Measurements from ENCODE around the gene ACTL8. TPM values are rescaled to one million over a fixed set of nuclear protein-coding genes. Genes with fewer than 3 reads are reported as not detected.

The ACTL8 gene
- total and polyA plus RNA-seq, 2 experiments from 2014 or later: 0.38 to 0.71 TPM

- H3K27ac ChIP-seq (ENCODE audit: low read depth): no peak overlapping the region
Measured at GRCh38 chr1:17875882-17876280, 120.7 kb downstream of the ACTL8 start.

More at GRCh38 chr1:17875882-17876280, 120.7 kb downstream of the ACTL8 start:
- H3K9me2 ChIP-seq (ENCODE audit: insufficient read depth): 0 out of 2 replicates have a peak, but pooled peaks cover 4% of the 10 kb centered on the region
- no peaks in the 10 kb centered on the region for H3K79me2 ChIP-seq (replicated peaks; ENCODE audit: insufficient read depth)
- no peak overlapping the region for H3K4me2 ChIP-seq
- H3K4me3 ChIP-seq: no peak overlapping the region
- ATAC-seq (no peak), DNase-seq (ENCODE audit: low spot score) (no peak)
- no peak overlapping the region for H2AFZ ChIP-seq
- no peak overlapping the region for H3K4me3 Mint-ChIP-seq
- no peaks in the 10 kb centered on the region; the same call in 2 of the 3 replicates for H3K36me3 Mint-ChIP-seq (ENCODE audit: low read depth)
- no peak for TF ChIP-seq EZH2phosphoT487 (IDR thresholded peaks at IDR 0.05; ENCODE audit: unreplicated experiment)
- no peak for TF ChIP-seq ZNF331 (CRISPR knock-in tag; IDR thresholded peaks at IDR 0.05; ENCODE audit: low read depth)
- TF ChIP-seq STAT1 (IDR thresholded peaks at IDR 0.05; ENCODE audit: unreplicated experiment): no peak
- no peak for TF ChIP-seq EZH2 (IDR thresholded peaks at IDR 0.05; ENCODE audit: low read depth, unreplicated experiment)
- no peak for TF ChIP-seq JUNB (IDR thresholded peaks at IDR 0.05; ENCODE audit: unreplicated experiment)
- no peak for TF ChIP-seq ZNF462 (CRISPR knock-in tag; IDR thresholded peaks at IDR 0.05)
- TF ChIP-seq ETS1 (IDR thresholded peaks at IDR 0.05): no peak
- TF ChIP-seq ZNF114 (CRISPR knock-in tag; IDR thresholded peaks at IDR 0.05): no peak
- no peak for TF ChIP-seq CREB1 (CRISPR knock-in tag; IDR thresholded peaks at IDR 0.05; ENCODE audit: low read depth)
- no peak for TF ChIP-seq NANOG (IDR thresholded peaks at IDR 0.05; ENCODE audit: borderline replicate concordance)
- TF ChIP-seq CTCF (conservative IDR thresholded peaks at IDR 0.05; ENCODE audit: low read depth in 2 of 2): no peak
- no peak for TF ChIP-seq REST (IDR thresholded peaks at IDR 0.05; ENCODE audit: unreplicated experiment)
- TF ChIP-seq POLR2AphosphoS5 (IDR thresholded peaks at IDR 0.05; ENCODE audit: low read depth): no peak
- H3K36me3 ChIP-seq (ENCODE audit: insufficient read depth): no peaks in the 10 kb centered on the region
- H3K27me3 Mint-ChIP-seq (ENCODE audit: insufficient read depth, low read depth, poor library complexity): peaks cover 6% of the 10 kb centered on the region
- H3F3A ChIP-seq (replicated peaks; ENCODE audit: low read depth): no peaks in the 10 kb centered on the region
- H3K27me3 ChIP-seq (ENCODE audit: insufficient read depth): no peaks in the 10 kb centered on the region
- H3K9me3 Mint-ChIP-seq: no peaks in the 10 kb centered on the region; the same call in 2 of the 3 replicates
- peaks cover 9% of the 10 kb centered on the region for H3K4me1 ChIP-seq (ENCODE audit: insufficient read depth)
- no peak overlapping the region for H3K27ac Mint-ChIP-seq
- peaks cover 8% of the 10 kb centered on the region for H3K4me1 Mint-ChIP-seq
- H4K20me1 ChIP-seq (replicated peaks; ENCODE audit: insufficient read depth): no peaks in the 10 kb centered on the region; the same call in 1 of the 2 replicates
